GM19452 (cell line): ENCODE measurements around the gene IRF2.

ENCODE experiments used
- ATAC-seq: cut with Tn5 transposase; IDR thresholded peaks from one replicate; pipeline ENCODE4 v1.9.1; 2021; ENCODE audit not compliant: unreplicated experiment

IRF2 gene

GRCh38 chr4:184370711-184371389, 103.5 kb downstream of the IRF2 start:
- ATAC-seq: no peak

GRCh38 chr4:184369871-184370270, 104.5 kb downstream of the IRF2 start:
- ATAC-seq: no peak

- ATAC-seq: no peak
Measured at GRCh38 chr4:184368731-184369130, 105.6 kb downstream of the IRF2 start.

GRCh38 chr4:184368290-184368689, 106.1 kb downstream of the IRF2 start:
- no peak for ATAC-seq

- peak; percentile 92 for ATAC-seq
Measured at GRCh38 chr4:184364100-184364921, 110.0 kb downstream of the IRF2 start.

- ATAC-seq: no peak
Measured at GRCh38 chr4:184363258-184363657, 111.1 kb downstream of the IRF2 start.

- no peak for ATAC-seq
Measured at GRCh38 chr4:184362396-184362795, 112.0 kb downstream of the IRF2 start.

GRCh38 chr4:184361443-184361842, 112.9 kb downstream of the IRF2 start:
- ATAC-seq: no peak

GRCh38 chr4:184359888-184360287, 114.5 kb downstream of the IRF2 start:
- ATAC-seq: no peak

- no peak for ATAC-seq
Measured at GRCh38 chr4:184358521-184359232, 115.7 kb downstream of the IRF2 start.

GRCh38 chr4:184357772-184358171, 116.6 kb downstream of the IRF2 start:
- no peak for ATAC-seq

- ATAC-seq: no peak
Measured at GRCh38 chr4:184357165-184357564, 117.2 kb downstream of the IRF2 start.

- ATAC-seq: no peak
Measured at GRCh38 chr4:184356366-184356765, 118.0 kb downstream of the IRF2 start.

GRCh38 chr4:184355857-184356256, 118.5 kb downstream of the IRF2 start:
- no peak for ATAC-seq

- ATAC-seq: peak; percentile 44
Measured at GRCh38 chr4:184355111-184355604, 119.2 kb downstream of the IRF2 start.

GRCh38 chr4:184352891-184353290, 121.5 kb downstream of the IRF2 start:
- ATAC-seq: no peak

- no peak for ATAC-seq
Measured at GRCh38 chr4:184351560-184352451, 122.5 kb downstream of the IRF2 start.

- no peak for ATAC-seq
Measured at GRCh38 chr4:184350964-184351363, 123.4 kb downstream of the IRF2 start.

GRCh38 chr4:184350213-184350817, 124.0 kb downstream of the IRF2 start:
- no peak for ATAC-seq
